H1 (cell line): ENCODE data around the gene KCNE1. TPM values are rescaled to one million over a fixed set of nuclear protein-coding genes. Genes with fewer than 3 reads are reported as not detected.

Experiments
- CTCF ChIA-PET: fragments of 300-600 bp; sonication (Branson Sonifier 250); formaldehyde crosslinking; loops from one replicate; lab custom pipeline; 2021; ENCODE audit not compliant: partially characterized antibody; lab: Charles Lee
- POLR2A ChIA-PET: fragments of 300-600 bp; sonication (Branson Sonifier 250); formaldehyde crosslinking; loops from one replicate; lab custom pipeline; 2021; ENCODE audit warnings: inconsistent platforms; ENCODE audit not compliant: partially characterized antibody; lab: Charles Lee
- DNase-seq, 2 experiments: peaks; one replicate each; pipeline versions ENCODE4 v3.0.0 to v3.0.0-alpha.2; 2010 to 2022; ENCODE audit warnings: low spot score in 2 of 2, low read depth in 1 of 2, mixed read lengths in 1 of 2
- FAIRE-seq: peaks from 2 replicates; lab custom pipeline; 2011; peaks lifted over from hg19 to GRCh38; lab: Jason Lieb, UNC
- H2AFZ ChIP-seq: 2 replicates; pipeline ENCODE4 v1.8.1; 2012; ENCODE audit warnings: low read length, inconsistent platforms
- H2AK5ac ChIP-seq: 2 replicates; pipeline ENCODE4 v1.6.1; 2013; ENCODE audit warnings: low read depth, low read length
- H2BK120ac ChIP-seq: replicated peaks from 2 replicates; pipeline ENCODE3; 2013; ENCODE audit warnings: low read depth, low read length, inconsistent platforms
- H2BK12ac ChIP-seq: 2 replicates; pipeline ENCODE4 v1.6.1; 2013; ENCODE audit warnings: low read depth, low read length
- H2BK15ac ChIP-seq: 2 replicates; pipeline ENCODE4 v1.6.1; 2013; ENCODE audit warnings: low read length
- H2BK20ac ChIP-seq: 2 replicates; pipeline ENCODE4 v1.6.1; 2013; ENCODE audit warnings: low read length
- H2BK5ac ChIP-seq: 2 replicates; pipeline ENCODE4 v1.6.1; 2013; ENCODE audit warnings: low read depth, low read length
- H3K14ac ChIP-seq: 2 replicates; pipeline ENCODE4 v1.6.1; 2013; ENCODE audit warnings: inconsistent platforms; ENCODE audit not compliant: insufficient read length
- H3K18ac ChIP-seq: 2 replicates; pipeline ENCODE4 v1.6.1; 2013; ENCODE audit warnings: low read length; ENCODE audit errors: extremely low read depth
- H3K23ac ChIP-seq: 2 replicates; pipeline ENCODE4 v1.6.1; 2013; ENCODE audit warnings: inconsistent platforms; ENCODE audit not compliant: insufficient read length
- H3K23me2 ChIP-seq: 2 replicates; pipeline ENCODE4 v1.6.1; 2013; ENCODE audit warnings: low read depth, low read length
- H3K27ac ChIP-seq: 2 replicates; pipeline ENCODE4 v1.6.1; 2011; ENCODE audit warnings: low read depth, low read length, inconsistent platforms
- H3K27me3 ChIP-seq, 4 experiments: replicated peaks in 1 of 4; 1 replicate in 1 of 4; 2 replicates in 3 of 4; pipeline versions ENCODE4 v1.6.1 to v1.8.1; 2011 to 2013; ENCODE audit warnings: low read length in 3 of 4, mild to moderate bottlenecking in 3 of 4, inconsistent platforms in 2 of 4, mixed read lengths in 2 of 4, moderate library complexity in 1 of 4; ENCODE audit not compliant: control insufficient read depth in 3 of 4, insufficient read depth in 3 of 4; ENCODE audit errors: extremely low read depth in 1 of 4
- H3K36me3 ChIP-seq, 4 experiments: 2 replicates each; pipeline versions ENCODE4 v1.6.1 to v1.8.1; 2011 to 2013; ENCODE audit warnings: mild to moderate bottlenecking in 4 of 4, low read length in 3 of 4, moderate library complexity in 2 of 4, control low read depth in 1 of 4, inconsistent platforms in 1 of 4; ENCODE audit not compliant: insufficient read depth in 4 of 4, control insufficient read depth in 2 of 4
- H3K4ac ChIP-seq: replicated peaks from 2 replicates; pipeline ENCODE3; 2013; ENCODE audit warnings: low read length, low read depth, mixed read lengths, inconsistent platforms; ENCODE audit not compliant: insufficient read length
- H3K4me1 ChIP-seq, 4 experiments: replicated peaks in 1 of 4; 1 replicate in 1 of 4; 2 replicates in 3 of 4; pipeline versions ENCODE4 v1.6.1 to v1.8.1; 2011 to 2013; ENCODE audit warnings: low read length in 3 of 4, inconsistent platforms in 2 of 4, mixed read lengths in 1 of 4; ENCODE audit not compliant: insufficient read depth in 4 of 4, control insufficient read depth in 3 of 4
- H3K4me2 ChIP-seq, 2 experiments: 2 replicates each; pipeline versions ENCODE4 v1.6.1 to v1.8.1; 2011 to 2013; ENCODE audit warnings: low read depth in 2 of 2, low read length in 2 of 2, control low read depth in 1 of 2, inconsistent platforms in 1 of 2, mild to moderate bottlenecking in 1 of 2; ENCODE audit not compliant: insufficient read depth in 1 of 2
- H3K4me3 ChIP-seq, 4 experiments: fragments of 200-600, 300-600 bp in 1 of 4; sonication (generic), shearing (Covaris generic), sonication (Bioruptor Twin) in 1 of 4; 2 replicates each; pipeline versions ENCODE4 v1.5.1 to v1.8.1; 2011 to 2016; ENCODE audit warnings: low read length in 4 of 4, low read depth in 3 of 4, control low read depth in 2 of 4, inconsistent platforms in 2 of 4, mild to moderate bottlenecking in 2 of 4, mixed read lengths in 1 of 4, moderate library complexity in 1 of 4; ENCODE audit not compliant: insufficient read depth in 2 of 4; ENCODE audit errors: extremely low read depth in 1 of 4
- H3K56ac ChIP-seq: replicated peaks from 2 replicates; pipeline ENCODE3; 2013; ENCODE audit warnings: low read depth, mild to moderate bottlenecking, mixed read lengths, low read length, inconsistent platforms; ENCODE audit not compliant: insufficient read length
- H3K79me1 ChIP-seq: 2 replicates; pipeline ENCODE4 v1.6.1; 2013; ENCODE audit warnings: low read depth, low read length, control low read depth
- H3K79me2 ChIP-seq, 2 experiments: 2 replicates each; pipeline versions ENCODE4 v1.6.1 to v1.8.1; 2012 to 2013; ENCODE audit warnings: low read length in 2 of 2, mild to moderate bottlenecking in 2 of 2, inconsistent platforms in 1 of 2; ENCODE audit not compliant: insufficient read depth in 2 of 2, control insufficient read depth in 1 of 2
- H3K9ac ChIP-seq, 4 experiments: replicated peaks in 1 of 4; 1 replicate in 1 of 4; 2 replicates in 3 of 4; pipeline versions ENCODE4 v1.6.1 to v1.8.1; 2011 to 2013; ENCODE audit warnings: low read depth in 3 of 4, low read length in 3 of 4, control low read depth in 2 of 4, mild to moderate bottlenecking in 2 of 4, moderate library complexity in 2 of 4, inconsistent platforms in 1 of 4; ENCODE audit errors: extremely low read depth in 1 of 4
- H3K9me3 ChIP-seq, 2 experiments: 2 replicates each; pipeline versions ENCODE4 v1.6.1 to v1.8.1; 2012 to 2013; ENCODE audit warnings: mild to moderate bottlenecking in 2 of 2, moderate library complexity in 2 of 2, control low read depth in 1 of 2, inconsistent platforms in 1 of 2, low read depth in 1 of 2, low read length in 1 of 2, mixed read lengths in 1 of 2; ENCODE audit not compliant: insufficient read depth in 2 of 2
- H4K20me1 ChIP-seq, 2 experiments: replicated peaks in 1 of 2; 2 replicates each; pipeline versions ENCODE3 to v1.8.1; 2011 to 2013; ENCODE audit warnings: inconsistent platforms in 2 of 2, low read length in 2 of 2, mild to moderate bottlenecking in 1 of 2; ENCODE audit not compliant: insufficient read depth in 2 of 2, control insufficient read depth in 1 of 2
- H4K5ac ChIP-seq: 2 replicates; pipeline ENCODE4 v1.6.1; 2013; ENCODE audit warnings: low read length, low read depth, mixed read lengths, inconsistent platforms; ENCODE audit not compliant: insufficient read length
- H4K8ac ChIP-seq: 2 replicates; pipeline ENCODE4 v1.8.0; 2013; ENCODE audit warnings: mild to moderate bottlenecking, moderate library complexity, low read length, inconsistent platforms; ENCODE audit not compliant: insufficient read depth; ENCODE audit errors: extremely low read depth
- H4K91ac ChIP-seq: replicated peaks from 2 replicates; pipeline ENCODE3; 2013; ENCODE audit warnings: low read length, mixed read lengths, inconsistent platforms; ENCODE audit not compliant: insufficient read length
- HDAC2 ChIP-seq, 2 experiments: fragments of 300-600 bp in 1 of 2; sonication (generic) in 1 of 2; IDR thresholded peaks; 2 replicates each; pipeline ENCODE4 v1.6.1; 2011 to 2012; ENCODE audit warnings: low read depth in 2 of 2, low read length in 2 of 2, mild to moderate bottlenecking in 2 of 2, moderate library complexity in 2 of 2, borderline replicate concordance in 1 of 2, inconsistent platforms in 1 of 2
- NRF1 ChIP-seq: IDR thresholded peaks from 2 replicates; pipeline ENCODE4 v1.6.1; 2011; ENCODE audit warnings: mild to moderate bottlenecking, low read depth, low read length, improper control_type of control experiment
- polyA plus RNA-seq, 7 experiments: library from polyadenylated mRNA; depleted of rRNA in 3 of 7; stranded (reverse) in 5 of 7; unstranded in 2 of 7; fragments of >200 nt in 5 of 7; fragments of 200-250 nt in 2 of 7; gene quantifications; 1 replicate in 5 of 7; 2 replicates in 1 of 7; 4 replicates in 1 of 7; pipeline versions ENCODE4 v1.2.1 to v1.2.3, GENCODE V29; 2011 to 2013; ENCODE audit warnings: missing spikeins in 2 of 7, mixed read lengths in 2 of 7
- total RNA-seq: library from RNA; stranded (reverse); fragmentation: NEBNext Ultra II Directional; extraction: Animal tissue kit (Norgen Biotek cat#: 25700); gene quantifications from 2 replicates; pipeline ENCODE4 v1.2.1, GENCODE V29; 2021

Gene KCNE1
- total and polyA plus RNA-seq, 2 of the 8 experiments (the other 6 are each of a cell fraction or from before 2014, with no cell fraction given): 0.08 to 0.28 TPM

DNA sequence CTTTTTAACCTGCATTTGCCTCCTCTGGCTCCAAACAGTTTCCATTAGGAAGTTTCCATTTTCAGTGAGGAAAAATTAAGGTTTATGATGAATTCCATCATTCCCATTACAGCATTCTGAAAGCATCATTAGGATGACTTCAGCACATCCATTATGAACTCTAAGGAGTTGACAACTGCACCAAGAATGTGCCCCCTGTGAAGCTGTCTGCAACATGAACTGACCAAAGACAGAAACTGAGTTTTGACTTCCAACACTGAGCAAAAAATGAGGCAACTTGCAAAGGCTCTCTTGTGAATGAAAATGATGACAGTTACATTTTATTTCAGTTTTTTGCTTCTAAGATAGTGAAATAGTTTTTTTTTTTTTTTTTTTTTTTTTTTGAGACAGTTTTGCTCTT lies 18.3 kb upstream of the KCNE1 start:
- no peak overlapping the region for H2AK5ac ChIP-seq
- DNase-seq (no peak), FAIRE-seq (no peak)
- H4K5ac ChIP-seq: no peak overlapping the region
- H3K18ac ChIP-seq: no peak overlapping the region
- POLR2A ChIA-PET: no interaction called here
- H3K23me2 ChIP-seq: no peaks in the 10 kb centered on the region
- H3K56ac ChIP-seq: no peak overlapping the region
- H3K4me1 ChIP-seq: peaks cover 3 to 7% (median 5%) of the 10 kb centered on the region in 4 experiments; a peak in 6 of 7 replicates
- H3K23ac ChIP-seq: no peak overlapping the region
- H4K20me1 ChIP-seq: no peaks in the 10 kb centered on the region
- no peak overlapping the region for H4K8ac ChIP-seq
- H4K91ac ChIP-seq: no peak overlapping the region
- no peak overlapping the region for H2BK15ac ChIP-seq
- H2BK120ac ChIP-seq: no peak overlapping the region
- no peak overlapping the region for H2BK5ac ChIP-seq
- H2BK20ac ChIP-seq: no peak overlapping the region
- no peaks in the 10 kb centered on the region for H3K27me3 ChIP-seq
- CTCF ChIA-PET: interaction anchor here (0.7 to 1.2 kb wide), 3 partner anchors 8 to 13 kb away, joined by 3 to 4 read pairs (median 4); no protein-coding TSS in a partner anchor
- H3K4ac ChIP-seq: no peak overlapping the region
- no peak overlapping the region for H3K14ac ChIP-seq
- no peaks in the 10 kb centered on the region for H3K36me3 ChIP-seq
- no peak overlapping the region for H3K27ac ChIP-seq
- no peaks in the 10 kb centered on the region for H3K9me3 ChIP-seq
- H3K4me3 ChIP-seq: no peak overlapping the region
- TF ChIP-seq NRF1 (no peak), HDAC2 (IDR thresholded peaks at IDR 0.05; ENCODE audit: borderline replicate concordance in 1 of 2, low read depth in 2 of 2, low read length in 2 of 2) (no peak)
- H2BK12ac ChIP-seq: no peak overlapping the region
- H3K79me1 ChIP-seq: no peaks in the 10 kb centered on the region
- no peak overlapping the region for H3K4me2 ChIP-seq
- H2AFZ ChIP-seq: no peak overlapping the region
- no peaks in the 10 kb centered on the region for H3K79me2 ChIP-seq
- no peak overlapping the region for H3K9ac ChIP-seq
